Measurements from ENCODE around the gene C19orf67. TPM values are rescaled to one million over a fixed set of nuclear protein-coding genes. Genes with fewer than 3 reads are reported as not detected.

The C19orf67 gene
- total and polyA plus RNA-seq, 2 of the 13 experiments (the other 11 are each of a cell fraction or from before 2014, with no cell fraction given): 0.11 to 0.32 TPM

DNA sequence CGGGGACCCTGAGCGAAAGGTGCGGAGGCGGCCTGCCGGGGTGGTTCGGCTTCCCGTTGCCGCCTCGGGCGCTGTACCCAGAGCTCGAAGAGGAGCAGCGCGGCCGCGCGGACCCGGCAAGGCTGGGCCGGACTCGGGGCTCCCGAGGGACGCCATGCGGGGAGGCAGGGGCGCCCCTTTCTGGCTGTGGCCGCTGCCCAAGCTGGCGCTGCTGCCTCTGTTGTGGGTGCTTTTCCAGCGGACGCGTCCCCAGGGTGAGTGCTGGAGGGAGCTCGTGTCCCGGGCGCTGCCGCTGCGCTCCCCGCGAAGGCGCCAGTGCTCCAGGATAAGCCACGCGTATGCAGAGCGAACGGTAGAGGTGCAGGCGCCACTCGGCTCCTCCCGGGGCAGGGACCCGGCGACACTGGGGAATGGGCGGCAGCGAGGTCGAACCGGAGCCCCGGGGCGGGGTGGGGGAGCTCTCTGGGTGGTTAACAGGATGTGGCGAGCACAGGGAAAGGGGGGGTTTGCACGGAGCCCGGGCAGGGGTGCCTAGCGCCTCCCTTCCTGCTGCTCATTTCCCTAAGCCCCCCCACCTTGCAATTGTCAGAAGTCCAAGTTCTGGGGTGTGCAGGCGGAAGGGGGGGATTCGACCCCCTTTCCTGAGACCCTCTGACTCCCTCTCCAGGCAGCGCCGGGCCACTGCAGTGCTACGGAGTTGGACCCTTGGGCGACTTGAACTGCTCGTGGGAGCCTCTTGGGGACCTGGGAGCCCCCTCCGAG, 53.7 kb downstream of the C19orf67 start, which contains the start of gene IL27RA (continued):
- 0 out of 2 replicates have a peak, but pooled peaks have one; percentile 13 for TF ChIP-seq CBFB (CRISPR knock-in tag; IDR thresholded peaks at IDR 0.05)
- TF ChIP-seq, protein P1, sequence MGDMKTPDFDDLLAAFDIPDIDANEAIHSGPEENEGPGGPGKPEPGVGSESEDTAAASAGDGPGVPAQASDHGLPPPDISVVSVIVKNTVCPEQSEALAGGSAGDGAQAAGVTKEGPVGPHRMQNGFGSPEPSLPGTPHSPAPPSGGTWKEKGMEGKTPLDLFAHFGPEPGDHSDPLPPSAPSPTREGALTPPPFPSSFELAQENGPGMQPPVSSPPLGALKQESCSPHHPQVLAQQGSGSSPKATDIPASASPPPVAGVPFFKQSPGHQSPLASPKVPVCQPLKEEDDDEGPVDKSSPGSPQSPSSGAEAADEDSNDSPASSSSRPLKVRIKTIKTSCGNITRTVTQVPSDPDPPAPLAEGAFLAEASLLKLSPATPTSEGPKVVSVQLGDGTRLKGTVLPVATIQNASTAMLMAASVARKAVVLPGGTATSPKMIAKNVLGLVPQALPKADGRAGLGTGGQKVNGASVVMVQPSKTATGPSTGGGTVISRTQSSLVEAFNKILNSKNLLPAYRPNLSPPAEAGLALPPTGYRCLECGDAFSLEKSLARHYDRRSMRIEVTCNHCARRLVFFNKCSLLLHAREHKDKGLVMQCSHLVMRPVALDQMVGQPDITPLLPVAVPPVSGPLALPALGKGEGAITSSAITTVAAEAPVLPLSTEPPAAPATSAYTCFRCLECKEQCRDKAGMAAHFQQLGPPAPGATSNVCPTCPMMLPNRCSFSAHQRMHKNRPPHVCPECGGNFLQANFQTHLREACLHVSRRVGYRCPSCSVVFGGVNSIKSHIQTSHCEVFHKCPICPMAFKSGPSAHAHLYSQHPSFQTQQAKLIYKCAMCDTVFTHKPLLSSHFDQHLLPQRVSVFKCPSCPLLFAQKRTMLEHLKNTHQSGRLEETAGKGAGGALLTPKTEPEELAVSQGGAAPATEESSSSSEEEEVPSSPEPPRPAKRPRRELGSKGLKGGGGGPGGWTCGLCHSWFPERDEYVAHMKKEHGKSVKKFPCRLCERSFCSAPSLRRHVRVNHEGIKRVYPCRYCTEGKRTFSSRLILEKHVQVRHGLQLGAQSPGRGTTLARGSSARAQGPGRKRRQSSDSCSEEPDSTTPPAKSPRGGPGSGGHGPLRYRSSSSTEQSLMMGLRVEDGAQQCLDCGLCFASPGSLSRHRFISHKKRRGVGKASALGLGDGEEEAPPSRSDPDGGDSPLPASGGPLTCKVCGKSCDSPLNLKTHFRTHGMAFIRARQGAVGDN (CRISPR knock-in tag; IDR thresholded peaks at IDR 0.05): peak; percentile 95
- TF ChIP-seq, protein P2, sequence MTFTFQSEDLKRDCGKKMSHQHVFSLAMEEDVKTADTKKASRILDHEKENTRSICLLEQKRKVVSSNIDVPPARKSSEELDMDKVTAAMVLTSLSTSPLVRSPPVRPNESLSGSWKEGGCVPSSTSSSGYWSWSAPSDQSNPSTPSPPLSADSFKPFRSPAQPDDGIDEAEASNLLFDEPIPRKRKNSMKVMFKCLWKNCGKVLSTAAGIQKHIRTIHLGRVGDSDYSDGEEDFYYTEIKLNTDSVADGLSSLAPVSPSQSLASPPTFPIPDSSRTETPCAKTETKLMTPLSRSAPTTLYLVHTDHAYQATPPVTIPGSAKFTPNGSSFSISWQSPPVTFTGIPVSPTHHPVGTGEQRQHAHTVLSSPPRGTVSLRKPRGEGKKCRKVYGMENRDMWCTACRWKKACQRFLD (CRISPR knock-in tag; IDR thresholded peaks at IDR 0.05; ENCODE audit: borderline replicate concordance): peak; percentile 73; the same call in 1 of the 2 replicates
- no peak for TF ChIP-seq PCBP2 (optimal IDR thresholded peaks at IDR 0.05; ENCODE audit: low read depth, low read length, poor library complexity, severe bottlenecking)
- no peak for TF ChIP-seq MAZ (IDR thresholded peaks at IDR 0.05; ENCODE audit: borderline replicate concordance, low read depth, low read length)
- TF ChIP-seq MAZ (CRISPR knock-in tag; IDR thresholded peaks at IDR 0.05; ENCODE audit: low read depth): 0 out of 2 replicates have a peak, but pooled peaks have one; percentile 35
- 0 out of 2 replicates have a peak, but pooled peaks have one; percentile 28 for TF ChIP-seq ESRRA (CRISPR knock-in tag; IDR thresholded peaks at IDR 0.05; ENCODE audit: low read depth)
- no peak for TF ChIP-seq FOXM1 (CRISPR knock-in tag; IDR thresholded peaks at IDR 0.05)
- peak; percentile 42; the same call in 1 of the 2 replicates for TF ChIP-seq ZNF772 (CRISPR knock-in tag; IDR thresholded peaks at IDR 0.05)
- 0 out of 2 replicates have a peak, but pooled peaks have one; percentile 40 for TF ChIP-seq ZNF44 (CRISPR knock-in tag; IDR thresholded peaks at IDR 0.05)
- TF ChIP-seq RNF2 (conservative IDR thresholded peaks at IDR 0.05; ENCODE audit: low read depth): peak; percentile 72; the same call in 1 of the 2 replicates
- no peak for TF ChIP-seq NFIB (CRISPR knock-in tag; IDR thresholded peaks at IDR 0.05; ENCODE audit: borderline replicate concordance)
- no peak for TF ChIP-seq ZNF343 (CRISPR knock-in tag; IDR thresholded peaks at IDR 0.05)
- peak; percentile 85; the same call in 1 of the 2 replicates for TF ChIP-seq REXO4 (CRISPR knock-in tag; IDR thresholded peaks at IDR 0.05; ENCODE audit: borderline replicate concordance)
- no peak for TF ChIP-seq ZNF382 (CRISPR knock-in tag; IDR thresholded peaks at IDR 0.05; ENCODE audit: borderline replicate concordance)
- TF ChIP-seq ZNF12 (CRISPR knock-in tag; IDR thresholded peaks at IDR 0.05): no peak
- peak; percentile 65 for TF ChIP-seq RAD21 (CRISPR knock-in tag; IDR thresholded peaks at IDR 0.05)
- TF ChIP-seq, protein P3, sequence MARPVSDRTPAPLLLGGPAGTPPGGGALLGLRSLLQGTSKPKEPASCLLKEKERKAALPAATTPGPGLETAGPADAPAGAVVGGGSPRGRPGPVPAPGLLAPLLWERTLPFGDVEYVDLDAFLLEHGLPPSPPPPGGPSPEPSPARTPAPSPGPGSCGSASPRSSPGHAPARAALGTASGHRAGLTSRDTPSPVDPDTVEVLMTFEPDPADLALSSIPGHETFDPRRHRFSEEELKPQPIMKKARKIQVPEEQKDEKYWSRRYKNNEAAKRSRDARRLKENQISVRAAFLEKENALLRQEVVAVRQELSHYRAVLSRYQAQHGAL (CRISPR knock-in tag; IDR thresholded peaks at IDR 0.05; ENCODE audit: not compliant biosample characterization): peak; percentile 71
- TF ChIP-seq CHCHD3 (CRISPR knock-in tag; IDR thresholded peaks at IDR 0.05): no peak
- TF ChIP-seq, protein P4, sequence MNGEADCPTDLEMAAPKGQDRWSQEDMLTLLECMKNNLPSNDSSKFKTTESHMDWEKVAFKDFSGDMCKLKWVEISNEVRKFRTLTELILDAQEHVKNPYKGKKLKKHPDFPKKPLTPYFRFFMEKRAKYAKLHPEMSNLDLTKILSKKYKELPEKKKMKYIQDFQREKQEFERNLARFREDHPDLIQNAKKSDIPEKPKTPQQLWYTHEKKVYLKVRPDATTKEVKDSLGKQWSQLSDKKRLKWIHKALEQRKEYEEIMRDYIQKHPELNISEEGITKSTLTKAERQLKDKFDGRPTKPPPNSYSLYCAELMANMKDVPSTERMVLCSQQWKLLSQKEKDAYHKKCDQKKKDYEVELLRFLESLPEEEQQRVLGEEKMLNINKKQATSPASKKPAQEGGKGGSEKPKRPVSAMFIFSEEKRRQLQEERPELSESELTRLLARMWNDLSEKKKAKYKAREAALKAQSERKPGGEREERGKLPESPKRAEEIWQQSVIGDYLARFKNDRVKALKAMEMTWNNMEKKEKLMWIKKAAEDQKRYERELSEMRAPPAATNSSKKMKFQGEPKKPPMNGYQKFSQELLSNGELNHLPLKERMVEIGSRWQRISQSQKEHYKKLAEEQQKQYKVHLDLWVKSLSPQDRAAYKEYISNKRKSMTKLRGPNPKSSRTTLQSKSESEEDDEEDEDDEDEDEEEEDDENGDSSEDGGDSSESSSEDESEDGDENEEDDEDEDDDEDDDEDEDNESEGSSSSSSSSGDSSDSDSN (CRISPR knock-in tag; IDR thresholded peaks at IDR 0.05): peak; percentile 87
- no peak for TF ChIP-seq TAF15 (IDR thresholded peaks at IDR 0.05; ENCODE audit: low read depth, low read length, poor library complexity, severe bottlenecking)
